Hepatocyte (in vitro differentiated cells): ENCODE data around the gene SCAI. TPM values are rescaled to one million over a fixed set of nuclear protein-coding genes. Genes with fewer than 3 reads are reported as not detected.

Experiments used
- DNase-seq: peaks from one replicate; pipeline ENCODE4 v3.0.0-alpha.2; 2016; ENCODE audit warnings: low spot score
- H2AFZ ChIP-seq: fragments of 200-600 bp; sonication (generic); 2 replicates; pipeline ENCODE4 v1.6.0; 2016; ENCODE audit warnings: antibody characterized with exemption, mild to moderate bottlenecking
- H3K27ac ChIP-seq: fragments of 200-600 bp; sonication (generic); 2 replicates; pipeline ENCODE4 v1.5.1; 2016; ENCODE audit warnings: mild to moderate bottlenecking
- H3K27me3 ChIP-seq: fragments of 200-600 bp; sonication (generic); 2 replicates; pipeline ENCODE4 v1.6.1; 2016
- H3K36me3 ChIP-seq: fragments of 200-600 bp; sonication (generic); replicated peaks from 2 replicates; pipeline ENCODE4 v1.5.1; 2016; ENCODE audit warnings: low read depth; ENCODE audit not compliant: insufficient read depth
- H3K4me1 ChIP-seq: fragments of 200-600 bp; sonication (generic); 2 replicates; pipeline ENCODE4 v1.5.1; 2016; ENCODE audit warnings: mild to moderate bottlenecking, moderate library complexity; ENCODE audit not compliant: insufficient read depth
- H3K4me2 ChIP-seq: fragments of 200-600 bp; sonication (generic); 2 replicates; pipeline ENCODE4 v1.6.0; 2016
- H3K4me3 ChIP-seq: fragments of 200-600 bp; sonication (generic); 2 replicates; pipeline ENCODE4 v1.5.1; 2016; ENCODE audit warnings: mild to moderate bottlenecking
- H3K79me2 ChIP-seq: fragments of 200-600 bp; sonication (generic); 2 replicates; pipeline ENCODE4 v1.6.0; 2017; ENCODE audit warnings: mild to moderate bottlenecking
- H3K9me2 ChIP-seq: fragments of 200-600 bp; sonication (generic); replicated peaks from 2 replicates; pipeline ENCODE4 v1.6.0; 2017; ENCODE audit warnings: mild to moderate bottlenecking; ENCODE audit not compliant: insufficient read depth
- H3K9me3 ChIP-seq: fragments of 200-600 bp; sonication (generic); 2 replicates; pipeline ENCODE4 v1.5.1; 2016; ENCODE audit warnings: low read depth, mild to moderate bottlenecking
- H4K20me1 ChIP-seq: fragments of 200-600 bp; sonication (generic); 2 replicates; pipeline ENCODE4 v1.6.0; 2016; ENCODE audit warnings: mild to moderate bottlenecking; ENCODE audit not compliant: insufficient read depth, poor library complexity, severe bottlenecking
- CTCF ChIP-seq: fragments of 200-600 bp; sonication (generic); IDR thresholded peaks from 2 replicates; pipeline ENCODE4 v1.5.1; 2016; ENCODE audit warnings: antibody characterized with exemption, mild to moderate bottlenecking; ENCODE audit not compliant: poor library complexity
- EZH2 ChIP-seq: fragments of 200-600 bp; sonication (generic); IDR thresholded peaks from 2 replicates; pipeline ENCODE4 v1.6.1; 2016; ENCODE audit warnings: antibody characterized with exemption, mild to moderate bottlenecking, borderline replicate concordance
- EZH2phosphoT487 ChIP-seq: fragments of 200-600 bp; sonication (generic); IDR thresholded peaks from one replicate; pipeline ENCODE4 v1.6.1; 2018; ENCODE audit warnings: antibody characterized with exemption, mild to moderate bottlenecking, low read depth, moderate library complexity; ENCODE audit not compliant: unreplicated experiment, severe bottlenecking
- WGBS: methylation state at CpG from one replicate; pipeline ENCODE4 v1.1.6; 2016; ENCODE audit warnings: low lambda C conversion rate; ENCODE audit errors: missing lambda C conversion rate; 5-methylcytosine and 5-hydroxymethylcytosine counted together
- polyA plus RNA-seq: library from polyadenylated mRNA; unstranded; fragments of >200 nt; fragmentation: Nextera tagmentation; extraction: Ambion mirVana; gene quantifications from 2 replicates; pipeline ENCODE4 v1.2.1, GENCODE V29; 2016
- total RNA-seq: library from RNA; depleted of rRNA; stranded (reverse); fragments of >200 nt; gene quantifications from 2 replicates; pipeline ENCODE4 v1.2.3, GENCODE V29; 2014

The SCAI gene
- total and polyA plus RNA-seq, 2 experiments from 2014 or later = 0.97 to 10.5 TPM

GRCh38 chr9:125153712-125154367 is 10.5 kb upstream of the SCAI start:
- Histone ChIP-seq H3K9me3 (no peaks in the 10 kb centered on the region), H3K27me3 (no peaks in the 10 kb centered on the region), H3K79me2 (peaks cover 8% of the 10 kb centered on the region), H2AFZ (no peak overlapping the region), H3K36me3 (no peaks in the 10 kb centered on the region), H3K27ac (no peak overlapping the region), H4K20me1 (no peaks in the 10 kb centered on the region), H3K4me3 (no peak overlapping the region), H3K4me1 (no peaks in the 10 kb centered on the region), H3K4me2 (no peak overlapping the region), H3K9me2 (no peaks in the 10 kb centered on the region)
- DNase-seq = no peak
- TF ChIP-seq EZH2phosphoT487 (no peak), EZH2 (no peak)
- 98% methylated on average over 4 of the region's 4 CpGs for WGBS

- H3K4me1 ChIP-seq = no peaks in the 10 kb centered on the region
- peaks cover 2% of the 10 kb centered on the region for H4K20me1 ChIP-seq
- no peaks in the 10 kb centered on the region for H3K9me3 ChIP-seq
- TF ChIP-seq EZH2phosphoT487 (no peak), CTCF (no peak), EZH2 (no peak)
- no peaks in the 10 kb centered on the region for H3K79me2 ChIP-seq
- H3K4me3 ChIP-seq = no peak overlapping the region
- H3K27me3 ChIP-seq = no peaks in the 10 kb centered on the region
- H3K27ac ChIP-seq = no peak overlapping the region
- DNase-seq = no peak
- H3K4me2 ChIP-seq = no peak overlapping the region
- no peaks in the 10 kb centered on the region for H3K36me3 ChIP-seq
- no peaks in the 10 kb centered on the region for H3K9me2 ChIP-seq
- H2AFZ ChIP-seq = no peak overlapping the region
- WGBS = 94% methylated on average over 2 of the region's 2 CpGs
Measured at GRCh38 chr9:125151730-125152129, 8.4 kb upstream of the SCAI start.

- Histone ChIP-seq H3K79me2 (no peaks in the 10 kb centered on the region), H4K20me1 (peaks cover 2% of the 10 kb centered on the region), H3K4me1 (no peaks in the 10 kb centered on the region), H3K9me3 (no peaks in the 10 kb centered on the region), H3K9me2 (no peaks in the 10 kb centered on the region), H3K27ac (no peak overlapping the region), H2AFZ (no peak overlapping the region), H3K27me3 (no peaks in the 10 kb centered on the region), H3K36me3 (no peaks in the 10 kb centered on the region), H3K4me3 (no peak overlapping the region), H3K4me2 (no peak overlapping the region)
- 71% methylated on average over 12 of the region's 12 CpGs for WGBS
- no peak for TF ChIP-seq EZH2phosphoT487
- no peak for TF ChIP-seq EZH2
- TF ChIP-seq CTCF = no peak
- no peak for DNase-seq
Measured at GRCh38 chr9:125150349-125151245, 7.3 kb upstream of the SCAI start.

GRCh38 chr9:125147401-125147951 is 4.1 kb upstream of the SCAI start:
- Histone ChIP-seq H3K4me3 (no peak overlapping the region), H3K4me1 (no peaks in the 10 kb centered on the region), H2AFZ (no peak overlapping the region), H3K4me2 (no peak overlapping the region), H4K20me1 (peaks cover 2% of the 10 kb centered on the region), H3K27ac (no peak overlapping the region), H3K9me3 (no peaks in the 10 kb centered on the region), H3K27me3 (no peaks in the 10 kb centered on the region), H3K36me3 (no peaks in the 10 kb centered on the region), H3K79me2 (peaks cover 3% of the 10 kb centered on the region), H3K9me2 (no peaks in the 10 kb centered on the region)
- 90% methylated on average over 3 of the region's 3 CpGs for WGBS
- TF ChIP-seq EZH2phosphoT487 (no peak), CTCF (no peak), EZH2 (no peak)
- DNase-seq = no peak
